DLD1 (cell line): Measurements from ENCODE around the gene MYO18B.

ENCODE experiments used
- in situ Hi-C: cut with HindIII; loops from 2 replicates; pipeline ENCODE4 v1.10.0; 2017; ENCODE audit warnings: low sequenced_read_pairs

The MYO18B gene

GRCh38 chr22:25711491-25711890, 30.5 kb upstream of the MYO18B start:
- in situ Hi-C loops = no loop called here

- in situ Hi-C loops = no loop called here
Measured at GRCh38 chr22:25712661-25713400, 29.2 kb upstream of the MYO18B start.

DNA sequence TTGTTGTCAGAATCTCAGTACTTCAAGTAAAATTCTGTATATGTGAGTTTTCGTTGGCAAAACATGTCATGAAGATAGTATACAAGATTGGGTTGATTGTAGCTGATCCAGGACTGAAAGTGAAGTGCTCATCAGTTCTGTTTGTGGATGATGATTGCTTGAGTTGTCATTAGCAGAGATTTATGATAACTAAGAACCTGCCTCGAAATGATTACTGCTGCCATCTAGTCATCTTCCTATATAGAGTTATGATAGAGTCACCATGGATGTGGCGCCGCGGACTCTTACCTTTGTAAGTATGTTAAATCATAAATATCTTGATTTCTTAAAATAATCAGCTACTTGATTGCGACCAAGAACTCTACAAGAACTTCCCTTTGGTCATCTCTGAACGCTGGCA, 27.9 kb upstream of the MYO18B start:
- in situ Hi-C loops = no loop called here

DNA sequence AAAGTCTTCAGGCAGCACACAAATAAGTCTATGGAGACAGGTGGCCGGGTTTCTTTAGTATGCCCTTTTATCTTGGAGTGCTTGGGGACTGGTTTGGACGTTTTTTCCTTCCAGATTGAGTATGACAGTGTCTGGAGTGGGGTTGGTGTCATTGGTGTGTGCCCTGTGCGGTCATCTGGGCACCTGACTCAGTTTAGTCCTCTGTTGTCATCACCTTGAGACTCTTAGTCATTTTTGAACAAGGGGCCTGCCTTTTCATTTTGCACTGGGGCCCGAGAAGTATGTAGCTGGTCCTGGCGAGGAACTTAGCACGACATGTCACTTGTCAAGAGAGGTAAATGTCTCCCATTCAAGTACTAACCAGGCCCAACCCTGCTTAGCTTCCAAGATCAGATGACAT, 27.2 kb upstream of the MYO18B start:
- in situ Hi-C loops = no loop called here

- in situ Hi-C loops = no loop called here
Measured at GRCh38 chr22:25716637-25717036, 25.4 kb upstream of the MYO18B start.

DNA sequence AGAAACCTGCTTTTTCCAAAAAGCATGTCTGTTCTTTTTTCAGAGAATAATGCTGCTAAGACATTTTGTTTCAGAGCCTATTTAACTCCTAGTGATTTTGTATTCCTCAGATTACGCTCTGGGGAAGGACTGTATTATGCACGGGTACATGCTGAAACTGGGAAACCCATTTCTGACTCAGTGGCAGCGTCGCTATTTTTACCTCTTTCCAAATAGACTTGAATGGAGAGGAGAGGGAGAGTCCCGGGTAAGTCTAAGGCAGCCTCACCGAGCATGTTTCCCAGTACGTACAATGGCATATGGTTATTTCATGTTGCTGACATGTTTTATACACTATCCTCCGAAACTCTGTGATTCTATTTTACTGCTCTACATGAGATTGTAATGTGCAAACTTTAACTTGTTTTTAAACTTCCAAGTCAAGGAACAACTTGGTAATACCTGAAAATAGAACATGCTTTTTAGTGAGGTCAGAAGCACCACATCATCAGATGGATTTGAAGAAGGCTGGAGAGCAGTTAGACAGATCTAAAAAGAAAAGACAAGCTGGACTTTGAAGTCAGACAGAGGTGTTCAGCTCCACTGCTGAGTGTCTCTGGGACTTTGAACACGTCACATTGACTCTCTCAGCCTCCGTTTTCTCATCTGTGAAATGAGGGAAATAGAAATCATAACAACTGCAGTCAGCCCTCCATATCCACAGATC, 23.7 kb upstream of the MYO18B start:
- in situ Hi-C loops = no loop called here

- in situ Hi-C loops = no loop called here
Measured at GRCh38 chr22:25722223-25722622, 19.8 kb upstream of the MYO18B start.

GRCh38 chr22:25722626-25723025, 19.4 kb upstream of the MYO18B start:
- in situ Hi-C loops = no loop called here

DNA sequence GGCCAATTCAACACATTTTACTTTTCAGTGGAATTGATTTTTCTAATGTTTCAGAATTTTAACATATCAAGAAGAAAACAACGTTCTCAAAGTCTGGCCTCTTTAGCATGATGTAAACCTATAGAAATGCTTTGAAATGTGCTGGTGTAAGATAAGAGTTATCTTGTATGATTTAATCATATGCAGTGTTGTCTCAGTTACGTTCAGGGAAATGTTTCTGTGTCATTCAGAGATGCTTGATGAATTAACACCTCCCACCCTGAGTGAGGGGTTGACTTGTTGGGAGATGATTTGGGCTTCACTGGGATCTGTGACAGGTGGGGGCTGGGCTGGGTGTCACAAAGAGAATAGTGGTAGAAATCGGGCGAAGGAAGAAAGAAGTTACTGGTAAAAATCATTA, 15.7 kb upstream of the MYO18B start:
- in situ Hi-C loops = no loop called here

GRCh38 chr22:25728071-25728470, 13.9 kb upstream of the MYO18B start:
- in situ Hi-C loops = no loop called here

DNA sequence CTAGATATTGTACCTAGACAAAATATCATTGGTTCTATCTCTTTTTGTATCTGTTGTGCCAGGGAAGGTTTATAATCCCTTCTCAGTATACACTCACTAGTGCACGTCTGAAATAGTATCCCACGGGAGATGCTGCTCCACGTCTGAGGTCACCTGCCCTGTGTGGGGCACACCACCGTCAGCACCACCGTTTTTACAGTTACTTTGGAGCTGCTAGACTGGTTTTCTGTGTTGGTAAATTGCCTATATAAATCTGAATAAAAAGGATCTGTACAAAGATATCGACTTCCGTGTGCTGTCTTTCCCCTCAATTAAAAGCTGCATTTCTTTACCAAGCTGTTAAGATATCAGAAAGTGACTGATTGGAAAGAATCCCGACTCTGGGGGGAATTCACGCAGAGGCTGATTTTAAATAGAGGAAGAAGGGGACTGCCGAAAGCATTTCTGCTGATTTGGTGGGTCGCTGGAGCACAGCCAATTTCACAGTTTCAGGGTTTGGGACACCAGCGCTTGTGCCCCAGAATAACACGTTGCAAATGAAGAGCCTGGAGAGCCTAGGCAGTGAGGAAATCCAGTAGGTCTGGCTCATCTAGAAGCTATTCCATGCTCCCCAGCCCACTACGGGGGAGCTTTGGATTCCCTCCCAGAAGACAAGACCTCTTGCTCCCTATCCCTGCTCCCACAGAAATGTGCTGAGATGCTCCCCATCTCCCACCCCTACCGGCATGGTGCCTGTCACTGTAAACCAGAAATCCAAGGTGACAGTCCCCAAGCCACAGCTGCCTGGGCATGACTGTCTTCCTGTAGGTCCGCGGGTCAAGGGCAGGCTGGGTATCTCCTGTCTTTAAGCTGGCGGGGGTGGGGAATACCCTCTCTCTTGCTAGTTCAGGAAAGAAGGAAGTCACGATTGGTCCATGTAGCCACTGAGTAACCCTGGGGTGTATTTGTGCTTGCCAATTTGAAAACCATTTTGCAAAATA, 12.7 kb upstream of the MYO18B start:
- in situ Hi-C loops = no loop called here

GRCh38 chr22:25735650-25736049, 6.3 kb upstream of the MYO18B start:
- in situ Hi-C loops = no loop called here

GRCh38 chr22:25736378-25737011, 5.5 kb upstream of the MYO18B start:
- in situ Hi-C loops = no loop called here

GRCh38 chr22:25739659-25740344, 2.2 kb upstream of the MYO18B start:
- in situ Hi-C loops = no loop called here

DNA sequence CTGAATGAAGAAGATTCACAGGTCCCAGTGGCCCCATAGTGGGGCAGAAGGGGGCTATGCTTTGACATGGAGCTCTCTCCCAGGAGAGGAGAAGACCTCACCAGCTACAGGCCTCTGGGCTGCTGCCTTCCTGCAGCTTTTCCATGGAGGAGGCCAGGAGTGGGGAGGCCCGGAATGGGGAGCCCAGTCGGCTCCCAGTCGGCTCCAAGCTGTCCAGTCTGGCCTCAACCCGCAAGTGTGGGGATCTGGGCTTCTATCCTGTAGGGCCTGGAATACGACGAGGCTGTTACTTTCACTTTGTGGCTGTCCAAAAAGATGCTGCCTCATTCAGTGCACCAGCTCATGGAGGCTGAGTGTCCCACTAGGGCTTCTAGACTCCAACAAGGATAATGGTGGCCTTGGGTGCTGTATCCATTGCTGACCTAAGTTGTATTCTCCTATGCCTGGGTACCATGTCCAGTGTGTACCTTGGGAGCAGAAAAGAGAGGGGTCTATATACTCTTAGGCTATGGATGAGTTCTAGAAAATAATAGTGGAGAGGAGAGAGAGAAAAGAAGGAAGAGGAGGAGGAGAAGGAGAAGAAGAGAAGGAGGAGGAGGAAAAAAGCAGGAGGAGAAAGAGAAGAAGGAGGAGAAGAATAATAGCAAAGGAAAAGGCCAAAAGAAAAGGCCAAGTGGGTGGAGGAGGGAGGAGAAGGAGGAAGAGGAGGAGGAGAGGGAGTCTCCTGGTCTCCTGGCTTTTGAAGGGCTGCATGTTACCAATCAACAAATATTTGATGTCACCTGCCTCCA, 1.1 kb downstream of the MYO18B start:
- in situ Hi-C loops = no loop called here

DNA sequence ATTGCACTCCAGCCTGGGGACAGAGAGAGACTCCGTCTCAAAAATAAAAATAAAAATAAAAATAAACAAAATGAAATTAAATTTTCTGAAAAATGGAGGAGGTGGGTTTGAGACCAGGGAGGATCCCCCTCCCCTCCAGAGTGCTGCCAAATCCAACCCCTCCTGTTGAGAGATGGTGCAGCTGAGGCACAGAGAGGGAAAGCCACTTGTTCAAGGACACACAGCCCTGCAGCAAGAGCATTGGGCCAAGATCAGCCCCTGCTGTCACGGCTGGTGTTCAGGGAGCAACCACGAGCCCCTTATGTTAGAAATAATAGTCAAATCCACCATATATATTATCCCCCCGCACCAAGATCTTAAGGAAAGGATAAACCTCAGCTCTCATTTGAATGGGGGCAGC, 2.7 kb downstream of the MYO18B start:
- in situ Hi-C loops = no loop called here

DNA sequence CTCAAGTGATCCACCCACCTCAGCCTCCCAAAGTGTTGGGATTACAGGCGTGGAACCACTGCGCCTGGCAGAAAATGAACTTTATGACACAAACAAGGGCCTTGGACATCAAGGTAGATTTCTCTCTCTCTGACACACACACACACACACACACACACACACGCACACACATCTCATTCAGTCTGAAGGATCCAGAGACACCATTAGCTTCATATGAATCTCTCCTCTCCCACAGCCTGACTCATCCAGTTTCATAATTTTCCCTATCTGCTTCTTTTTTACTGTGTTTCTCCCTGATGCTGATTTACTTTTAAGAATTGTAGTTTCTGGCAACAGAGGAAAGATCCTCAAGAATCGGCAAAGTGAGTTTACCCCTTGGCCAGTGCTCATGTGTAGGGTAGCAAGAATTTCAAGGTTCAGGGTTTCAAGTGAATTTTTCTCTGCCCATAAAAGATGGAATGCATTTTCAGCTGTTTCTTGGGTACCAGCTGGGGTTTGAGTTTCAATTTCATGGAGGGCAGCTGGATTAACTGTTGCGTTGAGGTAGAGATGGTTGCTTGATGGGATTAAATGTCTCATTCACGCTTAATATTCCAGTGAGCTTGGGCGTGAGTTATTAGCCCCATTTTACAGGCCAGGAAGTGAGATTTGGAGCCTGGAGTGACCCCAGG, 3.5 kb downstream of the MYO18B start:
- in situ Hi-C loops = no loop called here

GRCh38 chr22:25746012-25746373, 4.0 kb downstream of the MYO18B start:
- in situ Hi-C loops = no loop called here
